HG02885 (cell line): ENCODE data around the gene CALN1.

Experiments
- ATAC-seq: cut with Tn5 transposase; IDR thresholded peaks from one replicate; pipeline ENCODE4 v1.9.1; 2021; ENCODE audit warnings: mild to moderate bottlenecking; ENCODE audit not compliant: unreplicated experiment, poor library complexity

Gene CALN1

DNA sequence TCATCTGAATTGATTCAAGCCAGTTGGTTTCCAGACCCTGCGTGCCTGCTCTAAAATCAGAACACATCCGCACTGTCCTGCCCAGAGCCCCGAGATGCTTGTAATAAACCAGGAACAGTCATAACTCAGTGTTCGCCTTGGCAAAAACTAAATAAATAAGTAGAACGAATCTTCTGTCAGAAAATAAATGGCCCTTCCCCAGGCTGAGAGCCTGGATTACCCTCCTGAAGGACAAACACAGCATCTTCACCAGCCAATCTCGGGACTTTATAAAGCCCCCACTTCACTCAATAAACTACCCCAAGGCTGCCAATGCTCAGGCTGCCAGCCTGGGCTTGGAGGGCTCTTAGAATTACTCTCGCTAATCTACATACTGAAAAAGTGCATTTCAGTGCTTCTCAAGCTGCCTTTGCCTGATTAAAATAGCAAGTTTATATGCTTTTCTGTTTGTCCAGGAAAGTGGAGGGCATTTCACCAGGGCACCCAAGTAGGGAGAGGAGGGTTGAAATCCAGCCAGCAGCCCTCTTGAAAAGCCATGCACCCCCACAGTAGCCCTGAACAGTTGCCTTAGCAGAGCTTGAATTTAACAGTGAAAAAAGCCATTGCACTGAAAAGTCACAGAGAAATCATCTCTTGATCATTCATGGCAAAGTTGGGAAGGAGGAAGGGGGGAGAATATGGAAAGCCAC is 136.6 kb downstream of the CALN1 start:
- no peak for ATAC-seq

DNA sequence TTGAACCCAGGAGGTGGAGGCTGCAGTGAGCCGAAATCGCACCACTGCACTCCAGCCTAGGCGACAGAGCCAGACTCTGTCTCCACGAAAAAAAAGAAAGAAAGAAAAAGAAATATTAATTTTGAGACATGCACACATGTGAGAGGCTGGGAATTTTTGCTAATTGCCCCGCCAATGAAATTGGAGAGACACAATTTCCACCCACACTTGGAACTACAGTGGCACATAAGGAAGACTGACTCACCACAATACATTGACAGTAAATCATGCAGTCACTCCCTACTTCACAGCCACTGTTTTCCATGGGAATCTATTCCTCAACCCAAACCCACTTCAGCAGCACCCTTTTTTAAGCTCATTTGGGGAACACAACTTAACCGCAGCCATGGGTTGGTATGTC is 139.7 kb downstream of the CALN1 start:
- ATAC-seq, result no peak

DNA sequence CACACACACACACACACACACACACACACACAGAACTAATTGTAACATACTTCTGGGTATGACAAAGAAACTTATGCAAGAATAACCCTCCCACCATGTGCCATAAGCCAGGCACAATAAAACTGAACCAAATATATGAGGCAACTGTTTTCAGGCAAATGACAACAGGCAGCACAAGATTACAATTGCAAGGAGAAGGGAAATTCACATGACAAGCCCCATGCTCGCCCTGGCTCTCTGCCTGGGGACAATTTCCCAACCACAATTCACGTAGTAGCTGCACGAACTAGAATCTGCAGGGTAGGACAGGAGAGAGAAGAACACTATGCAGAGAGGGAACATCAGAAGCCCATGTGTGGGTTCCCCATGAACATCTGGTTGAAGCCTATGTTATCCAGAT is 143.3 kb downstream of the CALN1 start:
- ATAC-seq, result no peak

DNA sequence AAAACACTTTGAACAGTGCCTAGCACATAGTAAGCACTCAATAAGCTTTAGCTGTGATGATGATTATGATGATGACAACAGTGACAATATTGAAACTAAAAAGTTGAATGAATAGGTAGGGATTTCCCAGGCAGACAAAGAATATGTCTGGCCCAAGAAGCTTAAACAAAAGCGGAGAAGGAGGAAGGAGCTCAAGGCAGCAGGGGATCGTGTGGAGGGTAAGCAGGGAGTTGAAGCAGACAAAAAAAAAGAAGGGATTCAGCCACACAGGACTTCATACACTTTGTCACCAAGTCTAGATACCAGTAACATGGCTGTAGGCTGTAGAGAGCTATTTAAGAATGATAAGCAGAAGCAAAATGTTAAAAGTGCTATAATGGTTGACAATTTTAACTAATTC is 144.0 kb downstream of the CALN1 start:
- no peak for ATAC-seq

DNA sequence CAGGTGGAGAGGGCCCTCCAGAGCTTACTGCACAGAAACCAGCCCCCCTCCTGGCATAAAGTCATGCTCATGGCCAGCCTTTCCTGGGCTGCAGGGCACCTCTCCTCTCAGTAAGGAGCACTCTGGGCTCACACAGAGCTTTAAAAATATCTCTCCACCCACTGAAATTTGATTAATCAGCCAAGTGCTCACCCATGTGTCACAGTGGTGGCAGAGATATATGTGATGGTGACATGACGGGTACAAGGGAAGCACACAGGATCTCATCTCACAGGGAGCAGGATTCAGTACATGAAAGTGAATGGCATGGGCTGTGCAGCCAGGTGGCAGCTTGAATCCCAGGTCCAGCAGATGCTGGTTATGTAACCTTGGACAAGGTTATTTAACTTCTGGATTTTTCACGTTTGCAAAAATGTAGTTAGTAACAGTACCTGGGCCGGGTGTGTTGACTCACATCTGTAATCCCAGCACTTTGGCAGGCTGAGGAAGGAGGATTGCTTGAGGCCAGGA is 144.8 kb downstream of the CALN1 start:
- ATAC-seq, result no peak

DNA sequence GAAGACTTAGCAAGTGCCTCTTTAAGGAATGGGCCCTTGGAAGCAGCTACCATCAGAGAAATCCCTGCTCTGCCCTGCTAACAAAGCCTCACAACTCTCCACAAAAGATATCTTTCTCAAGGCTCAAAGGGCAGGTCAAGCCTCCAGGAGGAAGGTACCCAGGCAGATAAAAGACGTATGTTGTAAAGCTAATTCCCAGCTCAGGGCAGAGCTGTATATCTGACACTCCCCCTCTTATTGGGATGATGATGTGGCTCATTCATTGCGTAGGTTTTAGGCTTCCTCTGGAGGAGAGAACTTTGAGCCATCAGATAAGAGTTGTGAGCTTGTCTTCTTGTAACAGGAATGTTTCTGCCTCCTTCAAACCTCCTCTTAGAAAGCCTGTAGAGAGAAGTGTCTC is 145.4 kb downstream of the CALN1 start:
- ATAC-seq, result no peak

- no peak for ATAC-seq
Measured at GRCh38 chr7:72265071-72265904, 146.8 kb downstream of the CALN1 start.

- ATAC-seq, result no peak
Measured at GRCh38 chr7:72260406-72260805, 151.7 kb downstream of the CALN1 start.

DNA sequence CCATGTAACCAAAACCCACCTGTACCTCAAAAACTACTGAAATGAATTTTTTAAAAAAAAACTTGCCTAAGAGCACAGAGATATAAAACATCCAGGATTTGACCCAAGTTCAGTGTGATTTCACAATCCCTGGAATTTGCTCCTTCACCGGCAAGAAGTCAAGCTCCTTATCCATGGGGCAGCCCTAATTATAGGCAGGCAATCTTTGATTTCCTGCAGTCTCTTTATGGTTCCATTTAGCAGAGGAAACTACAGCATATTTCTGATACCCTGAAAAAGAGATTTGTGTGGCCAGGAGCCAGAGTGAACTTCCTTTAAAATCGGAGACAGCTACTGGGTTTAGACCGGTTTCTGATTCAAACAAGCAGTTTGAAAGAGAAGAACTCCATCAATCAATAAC is 154.1 kb downstream of the CALN1 start:
- ATAC-seq, result no peak

DNA sequence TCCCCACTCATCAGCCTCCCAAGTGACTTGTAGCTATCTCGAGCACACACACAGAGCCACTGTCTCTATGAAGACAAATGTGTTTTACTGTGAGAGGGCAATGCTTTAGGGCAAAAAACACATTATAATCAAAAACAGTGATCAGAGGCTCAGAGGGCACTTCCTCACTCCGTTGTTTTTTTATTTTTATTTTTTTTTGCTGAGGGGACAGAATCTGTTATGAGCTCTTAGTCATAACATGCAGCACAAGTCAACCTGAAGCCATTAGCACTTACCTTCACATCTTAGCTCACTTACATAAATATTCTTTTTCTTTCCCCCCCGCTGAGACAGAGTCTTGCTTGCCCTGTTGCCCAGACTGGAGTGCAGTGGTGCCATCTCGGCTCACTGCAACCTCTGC is 157.7 kb downstream of the CALN1 start:
- no peak for ATAC-seq

- ATAC-seq, result no peak
Measured at GRCh38 chr7:72249106-72249505, 163.0 kb downstream of the CALN1 start.

GRCh38 chr7:72244826-72245398 is 167.2 kb downstream of the CALN1 start:
- no peak for ATAC-seq

GRCh38 chr7:72243329-72243728 is 168.8 kb downstream of the CALN1 start:
- no peak for ATAC-seq

DNA sequence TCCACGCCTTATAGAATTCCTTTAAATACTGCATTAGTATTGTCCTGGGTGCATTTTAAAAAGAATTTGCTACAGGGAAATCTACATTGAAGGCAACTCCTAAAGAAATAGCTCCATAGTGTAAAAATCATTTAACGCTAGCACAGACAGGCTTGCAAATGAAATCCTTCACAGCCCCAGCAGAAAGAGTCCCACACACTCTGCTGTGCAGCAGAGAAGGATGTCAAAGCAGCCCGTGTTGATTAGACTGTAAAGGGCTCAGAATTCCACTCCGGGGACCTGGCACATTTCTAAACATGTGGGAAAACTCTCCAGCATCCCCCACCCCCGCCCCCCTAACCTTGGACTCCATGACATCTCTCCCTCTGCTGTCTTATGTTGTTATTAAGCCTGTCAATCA is 176.8 kb downstream of the CALN1 start:
- ATAC-seq, result no peak

DNA sequence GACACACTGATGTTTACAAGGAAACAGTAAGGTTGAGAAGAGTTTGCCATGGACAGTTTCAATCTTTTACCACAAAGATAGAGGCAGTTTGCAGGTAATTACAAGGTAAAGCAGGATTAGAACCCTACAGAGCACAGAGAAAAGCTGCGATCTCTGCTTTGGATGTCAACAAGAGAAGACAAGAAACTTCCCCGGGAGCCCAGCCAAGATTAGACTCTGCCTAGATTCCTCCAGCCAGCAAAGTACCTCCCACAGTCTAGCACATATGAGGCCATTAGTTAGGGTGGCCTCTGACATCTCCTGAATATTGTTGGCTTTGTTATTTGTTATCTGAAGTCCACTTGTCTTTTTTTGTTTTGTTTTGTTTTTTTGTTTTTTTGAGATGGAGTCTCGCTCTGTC is 178.1 kb downstream of the CALN1 start:
- ATAC-seq, result no peak

DNA sequence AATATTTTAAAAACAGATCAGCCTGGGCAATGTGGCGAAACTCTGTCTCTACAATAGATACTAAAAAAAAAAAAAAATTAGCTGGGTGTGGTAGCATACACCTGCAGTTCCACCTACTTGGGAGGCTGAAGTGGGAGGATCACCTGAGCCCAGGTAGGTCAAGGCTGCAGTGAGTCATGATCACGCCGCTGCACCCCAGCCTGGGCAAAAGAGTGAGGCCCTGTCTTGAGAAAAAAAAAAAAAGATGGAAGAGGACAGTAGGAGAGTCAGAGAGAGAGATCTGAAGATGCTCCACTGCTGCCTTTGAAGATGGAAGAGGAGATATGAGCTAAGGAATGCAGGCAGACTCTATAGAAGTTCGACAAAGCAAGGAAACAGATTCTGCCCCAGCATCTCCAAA is 181.9 kb downstream of the CALN1 start:
- no peak for ATAC-seq

DNA sequence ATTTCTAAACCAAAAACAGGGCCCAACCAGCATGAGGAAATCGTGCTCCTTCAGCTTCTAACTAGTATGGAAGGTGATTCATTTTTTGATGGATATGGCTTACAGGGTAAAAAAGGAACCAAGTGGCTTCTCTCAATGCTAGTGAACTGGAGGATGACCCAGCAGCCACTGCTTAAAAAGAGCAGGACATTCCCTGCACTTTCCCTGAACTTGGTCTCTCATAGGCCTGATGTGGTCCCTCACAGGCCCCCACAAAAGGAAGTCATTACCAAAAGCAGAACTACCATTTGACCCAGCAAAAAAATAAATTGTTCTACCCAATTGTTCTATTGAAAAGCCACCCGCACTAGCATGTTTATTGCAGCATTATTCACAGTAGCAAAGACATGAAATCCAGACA is 188.8 kb downstream of the CALN1 start:
- no peak for ATAC-seq

DNA sequence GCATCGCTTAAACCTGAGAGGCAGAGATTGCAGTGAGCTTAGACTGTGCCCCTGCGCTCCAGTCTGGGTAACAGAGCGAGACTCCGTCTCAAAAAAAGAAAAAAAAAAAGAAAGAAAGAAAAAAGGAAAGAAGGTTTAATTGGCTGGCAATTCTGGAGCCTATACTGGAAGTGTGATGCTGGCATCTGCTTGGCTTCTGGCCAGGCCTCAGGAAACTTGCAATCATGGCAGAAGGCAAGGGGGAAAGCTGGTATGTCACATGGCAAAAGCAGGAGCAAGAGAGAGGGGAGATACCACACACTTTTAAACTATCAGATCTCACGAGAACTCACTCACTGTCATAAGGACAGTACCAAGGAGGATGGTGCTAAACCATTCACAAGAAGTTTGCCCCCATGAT is 190.0 kb downstream of the CALN1 start:
- ATAC-seq, result no peak

- ATAC-seq, result no peak
Measured at GRCh38 chr7:72219500-72219899, 192.6 kb downstream of the CALN1 start.

DNA sequence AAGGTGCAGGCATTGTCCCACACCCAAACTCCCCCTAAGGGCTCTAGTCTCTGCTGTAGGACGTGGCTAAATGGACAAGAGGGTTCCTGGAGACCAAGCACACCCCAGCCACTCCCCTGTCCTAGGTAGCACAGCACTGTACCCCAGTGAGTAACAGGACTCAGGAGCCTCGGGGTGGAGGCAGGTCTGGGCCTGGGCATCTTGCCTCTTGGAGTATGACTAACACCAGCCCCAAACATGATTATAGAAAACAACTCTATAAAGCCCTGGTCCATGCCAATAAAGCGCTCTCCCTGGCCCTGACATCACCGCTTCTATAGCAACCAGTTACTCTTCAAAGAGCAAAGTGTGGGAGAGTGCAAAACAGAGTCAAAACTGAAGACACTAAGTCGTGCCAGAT is 195.0 kb downstream of the CALN1 start:
- no peak for ATAC-seq

DNA sequence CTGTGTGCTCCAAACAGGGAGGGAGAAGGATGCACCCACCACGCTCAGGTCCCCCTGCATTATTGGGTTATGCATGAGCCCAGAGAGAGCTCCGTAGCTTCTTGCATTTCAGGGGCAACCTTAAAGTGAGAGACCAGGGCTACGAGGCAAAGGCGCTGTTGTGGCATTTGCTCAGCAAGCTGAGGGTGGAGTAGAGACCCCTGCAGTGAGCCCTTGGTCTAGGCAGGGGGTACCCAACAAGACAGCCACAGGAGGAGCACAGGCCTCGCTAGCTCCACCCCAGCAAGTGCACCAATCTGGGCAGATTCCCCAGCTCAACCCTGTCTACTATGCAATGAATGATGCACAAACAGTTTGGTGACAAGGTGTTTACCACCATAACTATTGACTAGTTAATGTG is 198.4 kb downstream of the CALN1 start:
- no peak for ATAC-seq
